ENCODE results near the gene METRN. TPM values are rescaled to one million over a fixed set of nuclear protein-coding genes. Genes with fewer than 3 reads are reported as not detected.
"Not testable (repeated sequence)": the region's sequence is repeated elsewhere in the genome, so short reads cannot be mapped to it uniquely, and the experiment has no call there.

Gene METRN
- total RNA-seq, 4 donors from 2014 or later = 24.4 to 42.1 (median 33.3) TPM

DNA sequence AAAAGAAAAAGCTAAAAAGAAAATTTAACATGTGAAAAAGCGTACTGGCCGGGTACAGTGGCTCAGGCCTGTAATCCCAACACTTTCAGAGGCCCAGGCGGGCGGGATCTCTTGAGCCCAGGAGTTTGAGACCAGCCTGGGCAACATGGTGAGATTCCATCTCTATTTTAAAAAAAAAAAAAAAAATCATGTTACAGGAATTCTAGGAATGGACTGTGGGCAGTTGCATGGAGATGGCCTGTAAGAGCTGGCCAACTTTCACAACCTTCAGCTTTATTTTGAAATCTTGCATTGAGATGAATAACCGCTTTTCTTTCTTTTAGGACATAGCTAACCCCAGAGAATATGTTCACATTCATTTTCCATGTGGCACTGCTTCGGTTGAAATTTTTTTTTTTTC, 34.1 kb downstream of the METRN start:
- no peaks in the 10 kb centered on the region for H3K36me3 ChIP-seq
- no peaks in the 10 kb centered on the region for H3K4me1 ChIP-seq
- in situ Hi-C loops (cut with MboI; ENCODE audit: low sequenced_read_pairs in 4 of 4) (no loop called here), intact Hi-C loops (cut with DNase I; ENCODE audit: low total_unique reads) (no loop called here)
- H3K9me3 ChIP-seq = no peaks in the 10 kb centered on the region
- no peak overlapping the region for H3K4me3 ChIP-seq
- no peak overlapping the region for H3K27ac ChIP-seq
- TF ChIP-seq, protein P1, sequence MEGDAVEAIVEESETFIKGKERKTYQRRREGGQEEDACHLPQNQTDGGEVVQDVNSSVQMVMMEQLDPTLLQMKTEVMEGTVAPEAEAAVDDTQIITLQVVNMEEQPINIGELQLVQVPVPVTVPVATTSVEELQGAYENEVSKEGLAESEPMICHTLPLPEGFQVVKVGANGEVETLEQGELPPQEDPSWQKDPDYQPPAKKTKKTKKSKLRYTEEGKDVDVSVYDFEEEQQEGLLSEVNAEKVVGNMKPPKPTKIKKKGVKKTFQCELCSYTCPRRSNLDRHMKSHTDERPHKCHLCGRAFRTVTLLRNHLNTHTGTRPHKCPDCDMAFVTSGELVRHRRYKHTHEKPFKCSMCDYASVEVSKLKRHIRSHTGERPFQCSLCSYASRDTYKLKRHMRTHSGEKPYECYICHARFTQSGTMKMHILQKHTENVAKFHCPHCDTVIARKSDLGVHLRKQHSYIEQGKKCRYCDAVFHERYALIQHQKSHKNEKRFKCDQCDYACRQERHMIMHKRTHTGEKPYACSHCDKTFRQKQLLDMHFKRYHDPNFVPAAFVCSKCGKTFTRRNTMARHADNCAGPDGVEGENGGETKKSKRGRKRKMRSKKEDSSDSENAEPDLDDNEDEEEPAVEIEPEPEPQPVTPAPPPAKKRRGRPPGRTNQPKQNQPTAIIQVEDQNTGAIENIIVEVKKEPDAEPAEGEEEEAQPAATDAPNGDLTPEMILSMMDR (IDR thresholded peaks at IDR 0.05 in 4 of 5, conservative IDR thresholded peaks at IDR 0.05 in 1 of 5) = no peak
- TF ChIP-seq POLR2A (IDR thresholded peaks at IDR 0.05) = no peak
- DNase-seq (no peak), ATAC-seq (no peak)
- peaks cover 10 to 29% (median 13%) of the 10 kb centered on the region in 3 donors for H3K27me3 ChIP-seq

DNA sequence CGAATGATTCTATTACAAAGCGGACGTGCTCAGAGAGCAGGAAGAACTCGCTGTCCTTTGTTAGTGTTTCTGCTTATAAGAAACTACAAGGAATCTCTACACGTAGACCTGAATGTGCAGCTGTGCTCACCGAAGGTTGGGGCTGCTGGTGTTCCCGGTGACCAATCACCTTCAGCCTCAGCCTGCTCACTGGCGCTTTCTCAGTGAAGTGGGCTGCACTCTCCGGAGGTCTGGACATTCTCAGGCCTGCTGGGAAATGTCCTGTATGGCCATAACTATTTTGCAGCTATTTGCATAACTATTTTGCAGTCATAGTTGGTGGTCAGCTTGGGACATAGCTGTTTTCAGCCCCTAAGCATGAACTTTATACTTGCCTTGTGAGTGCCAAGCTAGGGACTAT, 35.6 kb downstream of the METRN start:
- ATAC-seq (no peak), DNase-seq (no peak)
- Histone ChIP-seq H3K27me3 (peaks cover 12 to 31% (median 15%) of the 10 kb centered on the region in 3 donors), H3K4me3 (no peak overlapping the region), H3K36me3 (no peaks in the 10 kb centered on the region), H3K27ac (no peak overlapping the region), H3K9me3 (no peaks in the 10 kb centered on the region), H3K4me1 (no peaks in the 10 kb centered on the region)
- TF ChIP-seq POLR2A (IDR thresholded peaks at IDR 0.05) = no peak
- TF ChIP-seq, protein P1 (IDR thresholded peaks at IDR 0.05 in 4 of 5, conservative IDR thresholded peaks at IDR 0.05 in 1 of 5) = no peak
- in situ Hi-C loops (cut with MboI; ENCODE audit: low sequenced_read_pairs in 4 of 4) (no loop called here), intact Hi-C loops (cut with DNase I; ENCODE audit: low total_unique reads) (no loop called here)

DNA sequence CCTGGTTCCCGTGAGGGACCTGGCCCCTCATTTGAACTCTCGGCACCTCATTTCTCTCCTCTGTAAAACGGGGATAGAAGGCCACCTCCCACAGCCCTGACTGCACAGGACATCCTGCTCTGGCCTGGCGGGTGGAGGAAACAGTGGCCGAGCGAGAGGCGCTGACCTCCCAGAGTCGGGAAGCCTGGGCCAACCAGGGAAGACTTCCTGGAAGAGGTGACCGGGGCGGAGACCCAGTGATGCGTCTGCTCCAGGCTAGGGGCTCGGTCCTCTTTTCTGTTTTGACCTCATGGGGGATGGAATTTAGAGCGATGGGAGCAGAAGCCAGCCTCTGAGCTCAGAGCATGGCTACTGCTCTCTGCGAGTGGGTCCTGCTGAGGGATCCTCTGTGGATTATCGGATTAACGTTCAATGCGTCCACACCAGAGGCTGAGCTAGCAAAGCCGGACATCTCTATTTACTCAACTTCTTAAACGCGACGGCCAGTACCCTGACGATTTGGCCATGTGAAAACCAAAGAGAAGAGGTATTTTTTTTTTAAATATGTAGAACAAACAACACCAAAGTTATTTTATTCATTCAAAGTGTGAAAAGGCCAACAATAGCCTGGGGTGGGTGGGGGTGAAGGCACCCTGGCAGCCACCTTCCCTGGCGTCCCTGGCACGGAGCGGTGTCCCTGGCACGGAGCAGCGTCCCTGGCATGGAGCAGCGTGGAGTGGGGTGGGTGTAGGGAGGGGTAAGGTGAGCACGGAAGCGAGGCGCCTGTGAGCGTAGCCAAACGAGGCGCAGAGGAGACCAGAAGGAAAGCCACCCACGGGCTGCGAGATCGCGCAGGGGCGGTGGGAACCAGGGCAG, 36.5 kb downstream of the METRN start:
- Histone ChIP-seq H3K27me3 (peaks cover 12 to 36% (median 15%) of the 10 kb centered on the region in 3 donors), H3K4me1 (no peaks in the 10 kb centered on the region), H3K36me3 (no peaks in the 10 kb centered on the region), H3K4me3 (no peak overlapping the region), H3K9me3 (no peaks in the 10 kb centered on the region), H3K27ac (no peak overlapping the region)
- no peak for TF ChIP-seq POLR2A (IDR thresholded peaks at IDR 0.05)
- TF ChIP-seq, protein P1 (IDR thresholded peaks at IDR 0.05 in 4 of 5, conservative IDR thresholded peaks at IDR 0.05 in 1 of 5) = no peak
- in situ Hi-C loops (cut with MboI; ENCODE audit: low sequenced_read_pairs in 4 of 4) = no loop called here
- intact Hi-C loops (cut with DNase I; ENCODE audit: low total_unique reads) = no loop called here
- DNase-seq (no peak), ATAC-seq (no peak)

DNA sequence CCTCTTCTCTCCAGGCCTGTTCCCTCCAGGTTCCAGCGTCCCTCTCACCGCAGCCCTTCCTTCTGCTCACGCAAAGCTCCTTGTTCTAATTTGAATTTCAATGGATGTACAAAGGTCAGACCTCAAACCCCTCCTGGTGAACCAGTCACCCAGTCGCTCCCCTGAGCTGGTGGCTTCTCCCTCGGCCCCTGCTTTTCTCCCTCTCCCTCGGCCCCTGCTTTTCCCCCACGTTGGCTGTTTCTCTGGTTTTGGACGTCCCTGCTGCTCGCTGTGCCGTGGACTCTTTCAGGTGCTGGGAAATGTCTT, 37.0 kb downstream of the METRN start:
- ATAC-seq = no peak

DNA sequence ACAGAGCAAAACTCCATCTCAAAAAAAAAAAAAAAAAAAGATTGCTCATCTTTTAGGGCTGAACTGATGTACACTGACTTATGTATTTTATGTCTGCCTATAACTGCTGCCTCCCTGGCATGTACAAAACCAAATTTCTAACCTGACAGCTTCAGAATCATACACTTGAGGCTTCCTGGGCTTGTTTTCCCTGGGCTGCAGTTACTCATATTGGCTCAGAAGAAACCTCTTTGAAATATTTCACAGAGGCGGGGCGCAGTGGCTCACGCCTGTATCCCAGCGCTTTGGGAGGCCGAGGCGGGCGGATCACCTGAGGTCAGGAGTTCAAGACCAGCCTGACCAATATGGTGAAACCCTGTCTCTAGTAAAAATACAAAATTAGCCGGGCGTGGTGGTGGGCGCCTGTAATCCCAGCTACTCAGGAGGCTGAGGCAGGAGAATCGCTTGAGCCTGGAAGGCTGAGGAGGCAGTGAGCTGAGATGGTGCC, 39.2 kb downstream of the METRN start:
- H3K4me1 ChIP-seq; intact Hi-C loops (cut with DNase I; ENCODE audit: low total_unique reads): not testable (repeated sequence)

More for the DNA sequence above, 37.0 kb downstream of the METRN start:
- Histone ChIP-seq H3K4me1 (no peaks in the 10 kb centered on the region), H3K27ac (no peak overlapping the region), H3K4me3 (no peak overlapping the region), H3K27me3 (peaks cover 12 to 36% (median 15%) of the 10 kb centered on the region in 3 donors), H3K9me3 (no peaks in the 10 kb centered on the region), H3K36me3 (no peaks in the 10 kb centered on the region)
- in situ Hi-C loops (cut with MboI; ENCODE audit: low sequenced_read_pairs in 4 of 4) (no loop called here), intact Hi-C loops (cut with DNase I; ENCODE audit: low total_unique reads) (no loop called here)
- no peak for TF ChIP-seq POLR2A (IDR thresholded peaks at IDR 0.05)
- TF ChIP-seq, protein P1 (IDR thresholded peaks at IDR 0.05 in 4 of 5, conservative IDR thresholded peaks at IDR 0.05 in 1 of 5) = no peak
- no peak for DNase-seq

More for the DNA sequence above, 39.2 kb downstream of the METRN start:
- peaks cover 12 to 36% (median 15%) of the 10 kb centered on the region in 3 donors for H3K27me3 ChIP-seq
- in situ Hi-C loops (cut with MboI; ENCODE audit: low sequenced_read_pairs in 4 of 4); DNase-seq; ATAC-seq; H3K4me3 ChIP-seq; H3K9me3 ChIP-seq; H3K27ac ChIP-seq; H3K36me3 ChIP-seq: not testable (repeated sequence)
